Mucosa of stomach (tissue), 1 donor: ENCODE measurements around the gene CFAP20DC.
"Not testable (repeated sequence)": the region's sequence is repeated elsewhere in the genome, so short reads cannot be mapped to it uniquely, and the experiment has no call there.

ENCODE experiments used
- H3K27me3 ChIP-seq: one replicate; pipeline ENCODE4 v1.7.0; 2013; ENCODE audit warnings: mild to moderate bottlenecking, low read length; ENCODE audit not compliant: control insufficient read depth, insufficient read depth
- H3K36me3 ChIP-seq: one replicate; pipeline ENCODE4 v1.7.0; 2013; ENCODE audit warnings: low read length; ENCODE audit not compliant: control insufficient read depth, insufficient read depth
- H3K4me1 ChIP-seq: one replicate; pipeline ENCODE4 v1.7.0; 2013; ENCODE audit warnings: mild to moderate bottlenecking, low read length; ENCODE audit not compliant: control insufficient read depth, insufficient read depth
- H3K4me3 ChIP-seq: one replicate; pipeline ENCODE4 v1.7.0; 2013; ENCODE audit warnings: low read length
- H3K9ac ChIP-seq: one replicate; pipeline ENCODE4 v1.7.0; 2013; ENCODE audit warnings: mild to moderate bottlenecking, low read length, moderate library complexity
- H3K9me3 ChIP-seq: one replicate; pipeline ENCODE4 v1.7.0; 2013; ENCODE audit warnings: mild to moderate bottlenecking, low read length, moderate library complexity; ENCODE audit not compliant: control insufficient read depth
- donor health status: Pancreatic carcinoma.

Gene CFAP20DC

DNA sequence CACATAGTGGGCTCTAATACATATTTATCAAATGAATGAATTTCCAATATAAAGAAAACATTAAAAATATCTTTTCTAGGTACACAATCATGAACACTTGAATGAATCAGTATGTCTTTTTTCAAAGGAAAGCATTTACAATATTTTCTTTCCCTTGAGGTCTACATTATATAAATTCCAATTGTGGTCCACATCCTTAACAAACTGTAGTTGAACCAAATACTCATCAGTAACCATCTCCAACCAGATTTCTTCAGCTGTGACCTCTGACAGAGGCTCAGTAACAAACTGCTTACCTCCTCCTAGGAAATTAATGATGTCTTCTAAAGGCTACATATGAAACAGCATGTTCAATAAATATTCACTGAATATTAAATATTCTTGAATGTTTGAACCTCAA lies 58.8 kb downstream of the CFAP20DC start:
- no peaks in the 10 kb centered on the region for H3K27me3 ChIP-seq
- no peaks in the 10 kb centered on the region for H3K36me3 ChIP-seq
- no peak overlapping the region for H3K9ac ChIP-seq
- no peaks in the 10 kb centered on the region for H3K9me3 ChIP-seq
- H3K4me3 ChIP-seq, result no peak overlapping the region
- H3K4me1 ChIP-seq, result no peaks in the 10 kb centered on the region

DNA sequence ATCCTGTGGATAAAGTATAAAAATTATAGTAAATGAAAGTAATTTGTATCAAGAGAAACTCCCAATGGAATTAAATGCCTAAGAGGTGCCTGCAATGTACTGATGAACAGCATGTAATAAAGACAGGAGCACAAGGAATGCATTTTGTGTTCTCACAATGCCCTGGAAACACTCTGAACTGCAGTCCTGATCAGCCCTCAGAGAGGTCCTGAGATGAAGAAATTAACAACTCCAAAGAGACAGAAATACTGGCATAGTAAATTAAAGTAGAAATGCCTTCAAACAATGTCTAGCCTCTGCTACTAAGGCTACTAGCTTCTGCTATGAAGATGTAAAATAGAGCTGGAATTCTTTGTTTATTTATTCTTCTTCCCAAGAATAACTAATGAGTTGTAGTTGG lies 59.9 kb downstream of the CFAP20DC start:
- H3K9ac ChIP-seq, result no peak overlapping the region
- H3K9me3 ChIP-seq, result no peaks in the 10 kb centered on the region
- no peaks in the 10 kb centered on the region for H3K27me3 ChIP-seq
- H3K4me3 ChIP-seq, result no peak overlapping the region
- no peaks in the 10 kb centered on the region for H3K4me1 ChIP-seq
- no peaks in the 10 kb centered on the region for H3K36me3 ChIP-seq

DNA sequence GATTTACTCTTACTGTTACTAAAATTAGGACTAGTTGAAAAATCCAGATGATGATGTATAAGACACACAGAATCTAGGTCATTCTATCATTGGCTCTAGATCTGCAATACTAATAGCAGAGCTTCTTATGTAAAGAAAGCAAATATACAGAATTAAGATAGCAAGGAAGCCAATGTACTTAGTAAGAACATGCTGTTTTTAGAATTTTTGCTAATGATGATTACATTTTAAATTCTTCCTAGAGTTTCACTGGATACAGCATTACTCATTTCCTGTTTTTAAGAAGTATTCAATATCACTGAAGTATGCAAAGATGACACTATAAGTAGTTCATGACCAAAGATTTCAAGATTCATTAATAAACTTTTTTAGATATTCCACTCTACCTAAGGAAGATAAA lies 60.7 kb downstream of the CFAP20DC start:
- H3K9me3 ChIP-seq, result no peaks in the 10 kb centered on the region
- H3K36me3 ChIP-seq, result no peaks in the 10 kb centered on the region
- no peaks in the 10 kb centered on the region for H3K27me3 ChIP-seq
- no peak overlapping the region for H3K4me3 ChIP-seq
- H3K4me1 ChIP-seq, result no peaks in the 10 kb centered on the region
- H3K9ac ChIP-seq, result no peak overlapping the region

DNA sequence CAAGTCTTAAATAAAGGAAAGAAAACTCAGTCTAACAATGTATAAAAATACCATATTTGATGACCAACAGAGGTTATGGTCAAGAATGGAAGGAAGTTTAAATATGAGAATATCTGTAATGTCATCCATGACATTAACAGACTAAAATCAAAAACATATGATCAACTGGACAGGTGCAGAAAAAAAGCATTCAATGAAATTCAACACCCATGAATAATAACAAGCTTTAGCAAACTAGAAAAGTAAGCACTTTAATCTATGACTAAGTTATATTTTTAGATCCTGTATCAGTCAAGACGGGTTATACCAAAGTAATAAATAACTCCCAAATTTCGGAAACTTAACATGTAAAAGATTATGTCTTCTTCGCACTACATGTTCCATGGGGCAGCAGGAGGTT lies 61.8 kb downstream of the CFAP20DC start:
- Histone ChIP-seq H3K4me1 (no peaks in the 10 kb centered on the region), H3K4me3 (no peak overlapping the region), H3K36me3 (no peaks in the 10 kb centered on the region), H3K9me3 (no peaks in the 10 kb centered on the region), H3K27me3 (no peaks in the 10 kb centered on the region), H3K9ac (no peak overlapping the region)

DNA sequence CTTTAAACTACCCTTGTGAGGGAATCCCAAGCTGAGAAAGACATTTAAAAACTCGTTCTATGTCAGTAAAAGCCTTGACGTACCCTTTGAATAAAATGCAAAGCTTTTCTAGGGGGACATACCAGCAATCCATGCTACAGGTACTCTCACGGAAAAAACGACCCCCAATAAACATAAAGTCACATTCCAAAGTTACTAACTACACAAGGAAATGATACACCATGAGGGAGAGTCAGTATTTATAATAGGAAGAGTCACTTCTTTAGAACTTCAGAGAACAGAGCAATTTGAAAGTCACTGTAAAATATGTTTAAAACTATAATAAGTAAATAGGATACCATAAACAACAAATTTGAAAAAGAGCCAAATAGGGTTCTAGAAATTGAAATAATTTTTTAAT lies 63.2 kb downstream of the CFAP20DC start:
- no peak overlapping the region for H3K9ac ChIP-seq
- no peaks in the 10 kb centered on the region for H3K4me1 ChIP-seq
- no peak overlapping the region for H3K4me3 ChIP-seq
- no peaks in the 10 kb centered on the region for H3K27me3 ChIP-seq
- H3K36me3 ChIP-seq, result no peaks in the 10 kb centered on the region
- H3K9me3 ChIP-seq, result no peaks in the 10 kb centered on the region

DNA sequence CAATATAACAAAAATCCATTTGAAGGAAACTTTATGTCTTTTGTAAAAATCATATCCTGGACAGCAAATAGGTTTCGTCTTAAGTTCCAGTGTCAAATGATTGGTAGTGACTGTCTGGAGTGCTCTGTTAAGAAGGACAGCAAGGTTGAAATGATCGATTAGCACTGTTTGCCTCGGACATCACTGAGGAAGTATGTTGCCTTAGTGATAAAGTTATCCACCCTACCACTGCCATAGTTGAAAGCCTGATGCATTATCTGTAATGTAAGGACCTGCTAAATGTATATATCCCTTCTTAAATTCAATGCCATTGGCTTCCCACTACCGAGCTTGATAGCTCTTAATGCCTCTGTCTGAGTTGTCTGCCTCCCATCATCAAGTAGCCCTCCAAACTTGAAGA lies 70.0 kb downstream of the CFAP20DC start:
- Histone ChIP-seq H3K4me1 (no peaks in the 10 kb centered on the region), H3K9ac (no peak overlapping the region), H3K4me3 (no peak overlapping the region), H3K36me3 (no peaks in the 10 kb centered on the region), H3K27me3 (no peaks in the 10 kb centered on the region), H3K9me3 (no peaks in the 10 kb centered on the region)

DNA sequence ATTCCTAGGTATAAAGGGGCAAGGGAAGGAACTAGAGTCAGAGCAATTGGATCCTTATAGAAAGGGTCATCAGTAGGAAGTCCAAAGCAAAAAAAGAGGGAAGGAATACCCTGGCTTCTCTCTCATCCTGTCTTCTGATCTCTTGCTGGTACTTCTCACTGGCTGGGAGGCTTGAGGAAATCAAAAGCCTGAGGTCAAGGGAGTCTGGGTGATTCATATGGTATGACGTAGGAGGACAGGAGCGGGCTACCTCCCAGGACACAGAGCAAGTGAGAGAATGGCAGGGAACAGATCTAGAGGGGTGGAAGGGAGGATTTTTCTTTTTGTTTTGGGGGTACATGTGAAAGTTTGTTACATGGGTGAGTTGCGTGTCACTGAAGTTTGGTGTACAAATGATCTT lies 76.0 kb downstream of the CFAP20DC start:
- H3K4me1 ChIP-seq, result no peaks in the 10 kb centered on the region
- H3K27me3 ChIP-seq, result no peaks in the 10 kb centered on the region
- no peak overlapping the region for H3K9ac ChIP-seq
- no peaks in the 10 kb centered on the region for H3K9me3 ChIP-seq
- H3K4me3 ChIP-seq, result no peak overlapping the region
- no peaks in the 10 kb centered on the region for H3K36me3 ChIP-seq

DNA sequence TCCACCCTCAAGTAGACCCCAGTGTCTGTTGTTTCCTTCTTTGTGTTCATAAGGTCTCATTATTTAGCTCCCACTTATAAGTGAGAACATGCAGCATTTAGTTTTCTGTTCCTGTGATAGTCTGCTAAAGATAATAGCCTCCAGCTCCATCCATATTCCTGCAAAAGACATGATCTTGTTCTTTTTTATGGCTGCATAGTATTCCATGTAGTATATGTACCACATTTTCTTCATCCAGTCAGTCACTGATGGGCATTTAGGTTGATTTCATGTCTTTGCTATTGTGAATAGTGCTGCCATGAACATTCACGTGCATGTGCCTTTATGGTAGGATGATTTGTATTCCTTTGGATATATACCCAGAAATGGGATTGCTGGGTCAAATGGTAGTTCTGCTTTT lies 82.0 kb downstream of the CFAP20DC start:
- H3K9ac ChIP-seq, H3K4me1 ChIP-seq, H3K36me3 ChIP-seq, H3K4me3 ChIP-seq, H3K27me3 ChIP-seq, H3K9me3 ChIP-seq: not testable (repeated sequence)

DNA sequence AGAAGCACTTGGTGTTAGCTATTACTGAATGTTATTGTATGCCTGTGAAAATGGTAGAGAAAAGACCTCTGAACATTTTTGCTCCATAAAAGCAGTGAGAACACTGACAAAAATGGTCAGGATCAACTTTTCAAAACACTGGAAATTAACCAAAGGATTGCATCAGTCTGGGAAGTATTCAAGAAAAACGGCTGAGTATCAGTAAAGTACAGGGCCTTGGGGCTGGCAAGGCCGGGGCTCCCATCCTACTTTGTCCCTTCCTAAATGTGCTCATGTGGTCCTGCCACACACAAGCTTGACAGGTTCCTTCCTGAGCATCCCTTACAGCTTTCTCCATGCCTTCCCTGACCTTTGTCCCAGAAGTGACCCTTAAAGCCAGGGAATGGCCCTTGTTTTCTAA lies 84.0 kb downstream of the CFAP20DC start:
- Histone ChIP-seq H3K9ac (no peak overlapping the region), H3K36me3 (no peaks in the 10 kb centered on the region), H3K4me1 (no peaks in the 10 kb centered on the region), H3K27me3 (no peaks in the 10 kb centered on the region), H3K9me3 (no peaks in the 10 kb centered on the region), H3K4me3 (no peak overlapping the region)

DNA sequence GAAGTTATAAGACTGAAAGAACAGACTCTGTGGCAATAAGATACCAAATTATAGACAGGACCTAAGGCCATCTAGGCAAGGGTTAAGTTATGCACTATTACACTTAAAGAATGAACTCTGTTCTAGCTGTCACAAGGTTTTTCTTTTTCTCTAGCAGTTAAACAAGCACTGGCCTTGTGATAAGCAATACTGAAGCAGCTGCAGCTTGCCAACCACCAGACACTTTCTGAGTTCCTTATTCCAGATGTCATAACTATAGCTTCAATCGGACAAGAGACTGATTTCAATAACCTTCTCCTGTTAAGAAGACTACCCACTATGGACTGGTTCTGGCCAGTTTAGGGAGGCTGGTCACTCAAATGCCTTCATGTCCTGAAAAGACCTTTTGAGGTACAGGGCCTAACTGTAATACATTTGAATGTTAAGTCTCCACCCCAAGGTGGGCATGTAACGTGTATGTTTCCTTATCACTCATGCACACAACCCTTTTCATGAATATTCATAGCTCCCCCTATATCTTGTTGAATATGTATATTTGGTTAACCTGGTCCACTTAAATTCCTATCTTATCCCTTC lies 85.8 kb downstream of the CFAP20DC start:
- H3K9ac ChIP-seq, result no peak overlapping the region
- no peaks in the 10 kb centered on the region for H3K9me3 ChIP-seq
- H3K4me1 ChIP-seq, result no peaks in the 10 kb centered on the region
- H3K4me3 ChIP-seq, result no peak overlapping the region
- no peaks in the 10 kb centered on the region for H3K27me3 ChIP-seq
- H3K36me3 ChIP-seq, result no peaks in the 10 kb centered on the region

DNA sequence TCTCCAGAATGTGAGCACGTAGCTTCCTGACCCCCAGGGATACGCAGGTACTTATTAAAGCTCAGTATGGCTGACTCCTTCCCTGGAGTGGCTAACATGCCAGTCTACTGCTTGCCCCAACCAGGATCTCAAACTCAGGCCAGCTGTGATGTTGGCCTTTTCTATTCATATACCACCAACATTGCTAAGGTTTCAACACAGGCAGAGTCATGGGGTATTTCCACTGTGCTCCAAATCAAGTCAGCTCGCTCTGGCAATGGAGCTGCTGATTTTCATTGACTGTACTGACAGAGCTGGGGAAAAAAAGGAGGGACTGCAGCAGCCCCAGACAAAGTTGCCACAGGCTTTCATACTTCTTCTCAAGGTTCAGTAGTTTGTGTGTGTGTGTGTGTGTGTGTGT lies 87.0 kb downstream of the CFAP20DC start:
- Histone ChIP-seq H3K36me3 (no peaks in the 10 kb centered on the region), H3K4me3 (no peak overlapping the region), H3K27me3 (no peaks in the 10 kb centered on the region), H3K9ac (no peak overlapping the region), H3K4me1 (no peaks in the 10 kb centered on the region), H3K9me3 (no peaks in the 10 kb centered on the region)

DNA sequence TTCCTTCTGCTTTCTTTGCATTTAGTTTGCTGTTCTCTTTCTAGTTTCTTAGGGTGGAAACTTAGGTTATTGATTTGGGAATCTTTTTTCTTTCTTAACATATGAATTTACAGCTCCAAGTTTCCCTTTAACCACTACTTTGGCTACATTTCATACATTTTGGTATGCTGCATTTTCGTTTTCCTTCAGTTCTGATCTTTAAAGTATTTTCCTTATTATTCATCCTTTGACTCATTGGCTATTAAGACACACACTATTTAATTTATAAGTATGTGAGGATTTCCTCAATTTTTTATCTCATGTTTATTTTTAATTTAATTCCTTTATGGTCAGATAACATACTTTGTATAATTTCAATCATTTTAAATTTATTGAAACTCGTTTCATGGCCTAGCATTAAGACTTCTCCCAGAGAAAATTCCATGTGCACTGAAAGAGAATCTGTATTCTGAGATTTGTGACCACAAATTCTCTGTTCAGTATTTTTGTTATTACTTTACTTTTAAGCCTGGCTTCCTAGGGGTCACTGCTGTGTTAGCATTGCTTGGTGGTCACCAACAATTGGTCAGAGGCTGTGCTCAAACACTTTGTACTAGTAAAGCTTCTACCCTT lies 87.7 kb downstream of the CFAP20DC start:
- Histone ChIP-seq H3K4me1 (no peaks in the 10 kb centered on the region), H3K27me3 (no peaks in the 10 kb centered on the region), H3K9ac (no peak overlapping the region), H3K9me3 (no peaks in the 10 kb centered on the region), H3K4me3 (no peak overlapping the region), H3K36me3 (no peaks in the 10 kb centered on the region)

DNA sequence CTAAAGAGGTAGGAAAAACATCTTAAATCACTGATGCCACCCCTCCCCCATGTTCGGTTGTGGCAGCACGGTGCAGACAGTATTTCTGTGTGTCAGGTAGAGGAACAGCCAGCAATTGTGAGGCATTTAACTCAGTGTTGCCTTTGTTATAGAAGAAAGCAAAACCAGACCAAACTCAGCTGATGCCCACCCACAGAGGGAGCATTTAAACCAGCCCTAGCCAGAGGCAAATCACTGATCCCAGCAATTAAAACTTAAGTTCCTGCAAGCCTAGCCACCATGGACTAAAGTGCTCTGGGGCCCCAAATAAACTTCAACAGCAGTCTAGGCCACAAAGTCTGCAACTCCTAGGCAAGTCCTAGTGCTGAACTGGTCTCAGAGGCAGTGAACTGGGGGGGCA lies 94.5 kb downstream of the CFAP20DC start:
- H3K9ac ChIP-seq, result no peak overlapping the region
- H3K9me3 ChIP-seq, result no peaks in the 10 kb centered on the region
- no peaks in the 10 kb centered on the region for H3K27me3 ChIP-seq
- H3K36me3 ChIP-seq, result no peaks in the 10 kb centered on the region
- no peak overlapping the region for H3K4me3 ChIP-seq
- H3K4me1 ChIP-seq, result no peaks in the 10 kb centered on the region
